COR-L47 (cell line): ENCODE results near the gene CDKL2.
"Not testable (repeated sequence)": the region's sequence is repeated elsewhere in the genome, so short reads cannot be mapped to it uniquely, and the experiment has no call there.

Experiments used
- DNase-seq: peaks from one replicate; lab custom pipeline; 2025; lab: John Stamatoyannopoulos, UW

CDKL2 gene

GRCh38 chr4:75630174-75630936 lies at the start of gene CDKL2:
Gene CDKL2 (minus strand): TSS chr4:75630528. CDS start chr4:75625988, 4,540 bp downstream.
- DNase-seq = peak; percentile 92

DNA sequence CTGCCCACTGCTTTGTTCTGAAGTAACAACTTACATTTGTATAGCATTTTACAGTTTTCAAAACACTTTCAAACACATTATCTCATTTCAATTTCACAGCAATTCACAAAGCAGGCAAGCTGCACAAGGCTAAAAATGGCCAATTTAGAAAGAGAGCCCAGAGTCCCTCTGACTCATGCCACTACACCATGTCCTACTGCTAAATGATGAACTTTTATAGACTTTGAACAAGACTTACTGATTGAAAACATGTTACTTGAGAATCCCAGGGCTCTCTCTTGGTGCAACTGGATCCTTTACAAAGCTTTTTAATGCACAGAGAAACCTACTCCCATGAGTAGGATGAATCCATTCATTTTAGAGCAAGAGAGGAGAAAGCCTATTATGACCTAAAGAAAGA lies 48.6 kb upstream of the CDKL2 start:
- DNase-seq = no peak

DNA sequence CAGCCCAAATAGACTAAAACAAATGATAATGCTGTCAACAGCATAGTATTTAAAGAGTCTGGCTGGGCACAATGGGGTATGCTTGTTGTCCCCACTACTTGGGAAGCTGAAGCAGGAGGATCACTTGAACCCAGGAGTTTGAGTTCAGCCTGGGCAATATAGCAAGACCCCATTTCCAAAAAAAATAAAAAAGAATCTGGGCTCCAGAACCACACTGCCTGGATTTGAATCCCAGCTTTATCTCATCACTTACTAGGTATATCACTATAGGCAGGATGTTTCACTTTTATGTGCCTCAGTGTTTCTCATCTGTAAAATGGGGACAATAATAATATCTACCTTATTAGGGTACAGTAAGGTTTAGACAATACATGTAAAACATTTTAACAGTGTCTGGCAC lies 48.1 kb upstream of the CDKL2 start:
- no peak for DNase-seq

- no peak for DNase-seq
Observed at GRCh38 chr4:75675004-75675531, 44.7 kb upstream of the CDKL2 start.

- no peak for DNase-seq
Observed at GRCh38 chr4:75673959-75674328, 43.6 kb upstream of the CDKL2 start.

- peak; percentile 99 for DNase-seq
Observed at GRCh38 chr4:75673027-75673958, 43.0 kb upstream of the CDKL2 start, which contains the start of gene G3BP2. Gene G3BP2 (minus strand): TSS chr4:75673411. CDS start chr4:75662025, 11,386 bp downstream.

GRCh38 chr4:75672461-75673026 lies 42.2 kb upstream of the CDKL2 start:
- DNase-seq = peak; percentile 46

- DNase-seq = no peak
Observed at GRCh38 chr4:75671802-75672421, 41.6 kb upstream of the CDKL2 start.

- no peak for DNase-seq
Observed at GRCh38 chr4:75668596-75668995, 38.3 kb upstream of the CDKL2 start.

- not testable (repeated sequence) for DNase-seq
Observed at GRCh38 chr4:75667636-75668035, 37.3 kb upstream of the CDKL2 start.

DNA sequence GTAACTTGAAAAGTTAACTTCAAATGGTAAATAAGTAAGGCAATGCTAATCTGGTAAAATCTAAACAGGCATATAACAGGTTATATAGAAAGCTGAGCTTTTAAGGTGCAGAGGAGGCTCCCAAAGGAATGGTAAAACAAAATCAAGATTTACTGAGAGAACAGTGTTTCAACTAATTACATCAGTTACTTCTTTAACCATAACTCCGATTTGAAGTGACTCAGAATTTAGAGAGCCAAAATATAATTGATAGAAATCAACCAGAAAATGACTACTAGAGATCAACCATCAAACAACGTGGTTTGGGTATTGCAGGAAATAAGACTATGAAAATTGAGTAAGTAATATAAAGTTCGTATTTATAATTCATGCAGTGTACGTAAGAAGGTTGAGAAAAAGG lies 36.0 kb upstream of the CDKL2 start:
- no peak for DNase-seq

GRCh38 chr4:75664604-75665003 lies 34.3 kb upstream of the CDKL2 start:
- DNase-seq = not testable (repeated sequence)

DNA sequence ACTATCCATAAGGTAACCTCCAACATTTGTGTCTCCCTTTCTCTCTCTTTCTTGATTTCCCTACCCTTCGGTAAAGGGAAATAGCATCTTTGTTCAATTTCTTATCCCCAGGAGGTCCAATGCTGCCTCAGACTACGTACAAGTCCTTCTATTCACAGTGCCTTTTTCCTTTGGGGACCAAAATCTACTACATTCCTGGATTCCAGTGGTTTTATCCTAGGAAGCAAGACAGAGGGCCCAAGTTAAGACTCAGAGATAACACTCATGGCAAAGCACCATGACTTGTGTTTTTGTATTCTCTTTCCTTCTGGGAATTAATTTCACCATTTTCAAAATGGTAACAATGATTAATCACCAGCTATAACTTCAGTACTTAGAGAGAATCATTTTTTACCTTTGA lies 32.3 kb upstream of the CDKL2 start:
- DNase-seq = no peak

DNA sequence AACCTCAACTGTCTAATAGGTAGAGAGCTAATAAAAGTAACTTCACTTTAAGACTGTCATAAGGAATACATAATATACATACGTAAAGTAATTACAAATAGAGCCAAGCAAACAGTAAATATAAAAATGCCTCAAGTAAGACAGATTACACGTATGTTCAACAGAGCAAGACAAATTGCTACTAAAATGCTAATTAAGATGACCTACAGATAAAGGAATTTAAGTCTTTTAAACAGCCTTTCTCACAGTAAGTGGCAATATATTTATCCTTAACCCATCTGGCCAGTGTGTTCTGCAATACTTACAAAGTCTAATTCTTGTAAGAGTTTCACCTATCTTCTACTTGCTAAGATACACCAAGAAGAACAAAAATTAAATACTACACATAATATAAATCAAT lies 30.2 kb upstream of the CDKL2 start:
- no peak for DNase-seq

DNA sequence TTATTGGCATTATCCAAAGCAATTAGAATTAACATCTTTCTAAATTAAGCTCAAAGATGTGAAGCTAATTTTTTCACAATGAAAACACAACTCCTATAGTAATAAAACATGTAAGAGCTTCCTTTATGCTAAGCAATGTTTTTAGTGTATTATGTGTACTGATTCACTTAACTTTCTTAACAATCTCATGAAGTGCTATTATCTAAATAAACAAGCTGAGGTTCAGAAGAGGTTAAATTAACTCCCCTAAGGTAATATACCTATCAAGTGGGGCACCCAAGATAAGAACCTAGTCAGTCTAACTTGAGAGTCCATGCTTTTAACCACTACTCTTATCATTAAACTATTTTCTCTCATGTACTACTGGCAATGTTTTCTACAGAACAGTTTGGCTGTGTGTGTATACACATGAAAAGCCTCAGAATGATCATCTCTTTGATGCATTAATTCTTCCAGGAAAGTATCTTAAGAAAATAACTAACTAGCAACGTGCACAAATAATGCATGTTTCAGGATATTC lies 29.2 kb upstream of the CDKL2 start:
- DNase-seq = no peak

- no peak for DNase-seq
Observed at GRCh38 chr4:75658876-75659275, 28.5 kb upstream of the CDKL2 start.

GRCh38 chr4:75655562-75655961 lies 25.2 kb upstream of the CDKL2 start:
- DNase-seq = no peak

DNA sequence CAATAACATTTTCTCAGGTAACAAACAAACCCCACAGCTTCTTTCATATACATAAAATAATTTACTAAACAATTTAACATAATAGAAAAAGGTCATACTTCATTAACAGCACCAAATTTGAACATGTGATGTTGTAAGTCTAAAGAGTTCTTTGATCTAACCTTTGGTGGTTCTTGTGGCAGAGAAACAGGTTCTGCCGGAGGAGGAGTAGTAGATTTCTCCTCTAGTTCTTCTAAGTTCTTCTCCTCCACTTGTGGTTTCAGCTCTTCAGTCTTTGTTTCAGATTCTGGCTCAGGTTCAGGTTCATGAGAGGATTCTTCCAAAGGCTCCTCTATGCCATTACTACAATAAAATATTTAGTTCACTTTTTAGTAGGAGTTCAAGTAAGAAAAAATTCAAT lies 24.6 kb upstream of the CDKL2 start:
- no peak for DNase-seq

DNA sequence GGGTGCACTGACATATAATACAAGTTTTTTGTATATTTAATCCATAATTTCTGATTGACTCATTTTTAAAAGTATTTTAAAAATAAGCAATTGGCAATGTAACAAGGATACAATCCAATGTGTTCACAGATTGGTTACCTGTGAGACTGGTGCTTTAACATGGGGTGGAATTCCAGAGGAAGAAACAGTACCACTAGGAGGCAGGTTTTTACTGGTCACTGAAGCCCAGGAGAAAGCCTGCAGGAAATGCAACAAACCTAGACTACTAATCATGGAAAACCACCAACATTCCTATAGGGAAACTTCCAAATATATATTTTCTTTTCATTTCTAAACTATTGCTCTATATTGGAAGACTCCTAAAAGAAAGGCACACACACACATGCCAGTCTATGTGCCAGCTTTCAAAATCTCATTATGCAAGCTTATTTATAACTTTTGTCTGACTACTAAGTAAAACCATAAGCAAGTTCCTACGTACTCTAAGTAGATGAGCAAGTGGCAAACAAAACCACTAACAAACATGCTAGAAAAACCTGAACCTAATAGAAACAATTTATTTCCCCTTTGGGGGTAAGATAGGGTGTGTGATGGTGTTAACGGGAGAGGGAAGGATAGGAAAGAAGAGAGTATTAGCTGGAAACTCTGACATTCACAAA lies 23.6 kb upstream of the CDKL2 start:
- peak; percentile 31 for DNase-seq

DNA sequence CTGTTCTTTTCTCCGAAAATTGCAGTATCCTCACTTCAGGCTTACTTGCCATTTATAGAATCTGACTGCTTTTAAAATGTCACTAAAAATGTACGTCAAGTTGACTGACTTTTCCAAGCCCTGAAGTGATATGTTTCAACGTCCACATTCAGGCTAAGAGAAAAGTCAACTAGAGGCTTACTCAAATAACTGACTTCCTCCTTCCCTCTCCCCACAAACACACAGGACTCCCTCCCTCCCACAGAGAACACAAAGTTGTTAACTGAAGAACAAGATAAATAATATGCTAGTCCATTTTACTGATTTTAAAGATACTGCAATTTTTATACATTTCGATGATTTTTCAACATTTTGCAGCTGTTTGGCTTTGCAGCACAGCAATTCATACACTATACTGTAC lies 13.8 kb upstream of the CDKL2 start:
- DNase-seq = no peak

GRCh38 chr4:75643651-75644050 lies 13.3 kb upstream of the CDKL2 start:
- DNase-seq = no peak
